ENCODE results near the gene FAM163B. TPM values are rescaled to one million over a fixed set of nuclear protein-coding genes. Genes with fewer than 3 reads are reported as not detected.
A peak's percentile ranks its signal among the peaks of the same experiment; 100 is the strongest.

The FAM163B gene
- total and polyA plus RNA-seq, 4 donors, result 2.1 to 4.0 (median 3.4) TPM

- WGBS, result 88% methylated on average over 11 of the region's 11 CpGs
- Histone ChIP-seq H3K27ac (ENCODE audit: low read depth in 1 of 2, low read length in 2 of 2) (no peak overlapping the region), H3K4me3 (ENCODE audit: low read depth in 1 of 3, low read length in 3 of 3) (peak overlapping the region in 1 of 3 donors; percentile 53), H3K27me3 (ENCODE audit: control insufficient read depth in 4 of 4, insufficient read depth in 4 of 4, low read length in 3 of 4) (no peaks in the 10 kb centered on the region), H3K36me3 (ENCODE audit: control insufficient read depth in 4 of 4, insufficient read depth in 3 of 4, low read depth in 1 of 4, low read length in 3 of 4) (peaks cover 0 to 6% (median 0%) of the 10 kb centered on the region in 4 donors), H3K9ac (ENCODE audit: low read depth in 1 of 2, low read length in 2 of 2) (no peak overlapping the region), H3K9me3 (ENCODE audit: control insufficient read depth in 4 of 4, low read length in 3 of 4) (no peaks in the 10 kb centered on the region), H3K4me1 (ENCODE audit: control insufficient read depth in 4 of 4, insufficient read depth in 4 of 4, low read length in 3 of 4) (peaks cover 7 to 52% (median 20%) of the 10 kb centered on the region in 4 donors)
- no peak for DNase-seq (ENCODE audit: low spot score)
- TF ChIP-seq GABPA (IDR thresholded peaks at IDR 0.05 in 1 of 2, conservative IDR thresholded peaks at IDR 0.05 in 1 of 2), result no peak
Observed at GRCh38 chr9:133536080-133536479, 73.1 kb downstream of the FAM163B start.

GRCh38 chr9:133535306-133535877, 73.8 kb downstream of the FAM163B start:
- H3K4me1 ChIP-seq (ENCODE audit: control insufficient read depth in 4 of 4, insufficient read depth in 4 of 4, low read length in 3 of 4), result peaks cover 7 to 52% (median 20%) of the 10 kb centered on the region in 4 donors
- 60% methylated on average over 13 of the region's 13 CpGs for WGBS
- no peaks in the 10 kb centered on the region for H3K36me3 ChIP-seq (ENCODE audit: control insufficient read depth in 4 of 4, insufficient read depth in 3 of 4, low read depth in 1 of 4, low read length in 3 of 4)
- H3K9me3 ChIP-seq (ENCODE audit: control insufficient read depth in 4 of 4, low read length in 3 of 4), result no peaks in the 10 kb centered on the region
- TF ChIP-seq NR2F2 (IDR thresholded peaks at IDR 0.05) (no peak), ATF3 (IDR thresholded peaks at IDR 0.05) (no peak), RAD21 (IDR thresholded peaks at IDR 0.05) (no peak), HNF4G (IDR thresholded peaks at IDR 0.05) (no peak), MAX (IDR thresholded peaks at IDR 0.05) (no peak), YY1 (IDR thresholded peaks at IDR 0.05) (no peak)
- no peak for DNase-seq (ENCODE audit: low spot score)
- peak overlapping the region in 1 of 2 donors; percentile 69 for H3K27ac ChIP-seq (ENCODE audit: low read depth in 1 of 2, low read length in 2 of 2)
- H3K4me3 ChIP-seq (ENCODE audit: low read depth in 1 of 3, low read length in 3 of 3), result peak overlapping the region in 2 of 3 donors; percentile 27 to 53
- no peaks in the 10 kb centered on the region for H3K27me3 ChIP-seq (ENCODE audit: control insufficient read depth in 4 of 4, insufficient read depth in 4 of 4, low read length in 3 of 4)
- no peak overlapping the region for H3K9ac ChIP-seq (ENCODE audit: low read depth in 1 of 2, low read length in 2 of 2)

- Histone ChIP-seq H3K9ac (ENCODE audit: low read depth in 1 of 2, low read length in 2 of 2) (peak within 1 kb of the TSS; percentile 46 to 49), H3K9me3 (ENCODE audit: control insufficient read depth in 4 of 4, low read length in 3 of 4) (no peaks in the 10 kb centered on the region), H3K36me3 (ENCODE audit: control insufficient read depth in 4 of 4, insufficient read depth in 3 of 4, low read depth in 1 of 4, low read length in 3 of 4) (no peaks in the 10 kb centered on the region), H3K4me3 (ENCODE audit: low read depth in 1 of 3, low read length in 3 of 3) (peak within 1 kb of the TSS; percentile 50 to 62 (median 53)), H3K27me3 (ENCODE audit: control insufficient read depth in 4 of 4, insufficient read depth in 4 of 4, low read length in 3 of 4) (no peaks in the 10 kb centered on the region), H3K27ac (ENCODE audit: low read depth in 1 of 2, low read length in 2 of 2) (peak within 1 kb of the TSS; percentile 20 to 69), H3K4me1 (ENCODE audit: control insufficient read depth in 4 of 4, insufficient read depth in 4 of 4, low read length in 3 of 4) (peaks cover 7 to 47% (median 20%) of the 10 kb centered on the region in 4 donors)
- WGBS, result 4% methylated on average over 70 of the region's 70 CpGs
- DNase-seq (ENCODE audit: low spot score), result peak; percentile 50
- TF ChIP-seq HNF4G (IDR thresholded peaks at IDR 0.05) (no peak), FOXA1 (IDR thresholded peaks at IDR 0.05) (no peak), RAD21 (IDR thresholded peaks at IDR 0.05) (peak in 1 of 2 donors; percentile 43), FOXA2 (IDR thresholded peaks at IDR 0.05) (no peak), JUND (IDR thresholded peaks at IDR 0.05) (no peak), EGR1 (IDR thresholded peaks at IDR 0.05; ENCODE audit: low read depth in 2 of 2) (peak; percentile 32 to 33)
Observed at GRCh38 chr9:133534346-133535291, 74.6 kb downstream of the FAM163B start, which contains the start of gene ADAMTSL2. Gene ADAMTSL2, plus strand, starts transcription at chr9:133534704. Its CDS starts 2,009 bp downstream, at chr9:133536713.

- H3K4me3 ChIP-seq (ENCODE audit: low read depth in 1 of 3, low read length in 3 of 3), result no peak overlapping the region
- H3K36me3 ChIP-seq (ENCODE audit: control insufficient read depth in 4 of 4, insufficient read depth in 3 of 4, low read depth in 1 of 4, low read length in 3 of 4), result no peaks in the 10 kb centered on the region
- H3K9me3 ChIP-seq (ENCODE audit: control insufficient read depth in 4 of 4, low read length in 3 of 4), result no peaks in the 10 kb centered on the region
- peak overlapping the region; percentile 20 to 40 for H3K27ac ChIP-seq (ENCODE audit: low read depth in 1 of 2, low read length in 2 of 2)
- H3K9ac ChIP-seq (ENCODE audit: low read depth in 1 of 2, low read length in 2 of 2), result peak overlapping the region; percentile 46 to 49
- peaks cover 7 to 42% (median 18%) of the 10 kb centered on the region in 4 donors for H3K4me1 ChIP-seq (ENCODE audit: control insufficient read depth in 4 of 4, insufficient read depth in 4 of 4, low read length in 3 of 4)
- no peak for DNase-seq (ENCODE audit: low spot score)
- no peaks in the 10 kb centered on the region for H3K27me3 ChIP-seq (ENCODE audit: control insufficient read depth in 4 of 4, insufficient read depth in 4 of 4, low read length in 3 of 4)
- 58% methylated on average over 9 of the region's 9 CpGs for WGBS
- TF ChIP-seq GABPA (IDR thresholded peaks at IDR 0.05 in 1 of 2, conservative IDR thresholded peaks at IDR 0.05 in 1 of 2), result no peak
- TF ChIP-seq CTCF (IDR thresholded peaks at IDR 0.05; ENCODE audit: low read depth, low read length, missing input control), result no peak
- no peak for TF ChIP-seq TAF1 (conservative IDR thresholded peaks at IDR 0.05)
Observed at GRCh38 chr9:133533857-133534256, 75.3 kb downstream of the FAM163B start.

Data from liver (tissue), 9 donors.